CD8-positive, alpha-beta T cell (primary cell): ENCODE data around the gene PSMA8. TPM values are rescaled to one million over a fixed set of nuclear protein-coding genes. Genes with fewer than 3 reads are reported as not detected.

Experiments
- total RNA-seq, 46 experiments: library from RNA in 2 of 46; stranded (reverse) in 2 of 46; gene quantifications; one replicate each; pipeline ENCODE4 v1.2.3 and lab custom pipeline; 2021 to 2026

The PSMA8 gene
- total RNA-seq, 2 experiments from 2014 or later: 0.25 TPM; not detected in 1

Other genes with a start within 250 kb of the PSMA8 start
- gene SS18, start 43.3 kb upstream of the PSMA8 start, total RNA-seq: 10 to 100 TPM; 40.4 to 42.1 TPM
- gene TAF4B, start 92.6 kb downstream of the PSMA8 start, total RNA-seq: 10 to 100 TPM; 11.5 to 12.3 TPM